HCT116 (cell line): ENCODE results near the gene PLB1. TPM values are rescaled to one million over a fixed set of nuclear protein-coding genes. Genes with fewer than 3 reads are reported as not detected.

Source experiments
- ATAC-seq: fragments of 200-7000 bp; cut with Tn5 transposase; 2 replicates; pipeline ENCODE4 v1.9.1; 2020; ENCODE audit warnings: mild to moderate bottlenecking, moderate library complexity
- BruUV-seq: library from RNA; stranded (reverse); fragments of 400-500 nt; replicated peaks from 2 replicates; lab custom pipeline; 2021; lab: Mats Ljungman, UMichigan
- CTCF ChIA-PET: fragments of 300-600 bp; sonication (Branson Sonifier 250); formaldehyde crosslinking; loops from one replicate; lab custom pipeline; 2021; ENCODE audit warnings: antibody characterized with exemption; lab: Charles Lee
- POLR2A ChIA-PET: fragments of 300-600, 350-600 bp; sonication (Branson Sonifier 250); formaldehyde crosslinking; loops from one replicate; lab custom pipeline; 2021; ENCODE audit warnings: antibody characterized with exemption; lab: Charles Lee
- RAD21 ChIA-PET, 2 experiments: fragments of 300-600 bp; sonication (Branson Sonifier 250); formaldehyde crosslinking; loops; one replicate each; lab custom pipeline; 2023; ENCODE audit warnings: low total read pairs in 2 of 2; ENCODE audit not compliant: uncharacterized antibody in 2 of 2, unreplicated experiment in 2 of 2, low non-redundant PET in 1 of 2; lab: Charles Lee
- DNase-seq: peaks from one replicate; pipeline ENCODE4 v3.0.0-alpha.2; 2010; ENCODE audit warnings: low read depth, low spot score
- H2AFZ ChIP-seq: fragments of 200-600 bp; shearing (Covaris generic), sonication (generic); 2 replicates; pipeline ENCODE4 v1.6.1; 2017; ENCODE audit warnings: low read depth, mixed run types, mixed read lengths, antibody characterized with exemption, low read length; ENCODE audit not compliant: poor library complexity, severe bottlenecking
- H3K27ac ChIP-seq: 2 replicates; pipeline ENCODE4 v1.5.1; 2012; ENCODE audit warnings: low read depth, low read length
- H3K27me3 ChIP-seq: fragments of 200-600 bp; sonication (generic); 2 replicates; pipeline ENCODE4 v1.6.1; 2016; ENCODE audit warnings: mixed run types, low read length, mixed read lengths; ENCODE audit not compliant: insufficient read depth
- H3K36me3 ChIP-seq, 2 experiments: fragments of 200-500 bp in 1 of 2; fragments of 200-600 bp in 1 of 2; sonication (Bioruptor generic) in 1 of 2; sonication (generic) in 1 of 2; 2 replicates each; pipeline versions ENCODE4 v1.5.1 to v1.6.1; 2014 to 2016; ENCODE audit warnings: low read length in 2 of 2, inconsistent platforms in 1 of 2, mixed read lengths in 1 of 2, mixed run types in 1 of 2; ENCODE audit not compliant: insufficient read depth in 2 of 2, control insufficient read depth in 1 of 2
- H3K4me1 ChIP-seq, 2 experiments: fragments of 200-600 bp in 1 of 2; sonication (generic) in 1 of 2; 2 replicates each; pipeline versions ENCODE4 v1.5.1 to v1.6.1; 2012 to 2017; ENCODE audit warnings: low read length in 2 of 2, inconsistent platforms in 1 of 2, mild to moderate bottlenecking in 1 of 2, mixed read lengths in 1 of 2, mixed run types in 1 of 2, moderate library complexity in 1 of 2; ENCODE audit not compliant: insufficient read depth in 2 of 2, control insufficient read depth in 1 of 2
- H3K4me2 ChIP-seq: fragments of 200-600 bp; sonication (generic); 2 replicates; pipeline ENCODE4 v1.6.1; 2017; ENCODE audit warnings: mixed run types, low read length, mixed read lengths
- H3K4me3 ChIP-seq, 2 experiments: fragments of 200-600 bp in 1 of 2; sonication (generic) in 1 of 2; replicated peaks in 1 of 2; 2 replicates each; pipeline ENCODE4 v1.5.1; 2011 to 2016; ENCODE audit warnings: low read length in 2 of 2, control low read depth in 1 of 2, low read depth in 1 of 2, mild to moderate bottlenecking in 1 of 2, mixed read lengths in 1 of 2, mixed run types in 1 of 2
- H3K79me2 ChIP-seq: fragments of 200-600 bp; sonication (generic); 2 replicates; pipeline ENCODE4 v1.6.1; 2017; ENCODE audit warnings: mild to moderate bottlenecking, mixed run types, low read length, moderate library complexity, mixed read lengths; ENCODE audit not compliant: insufficient read depth
- H3K9ac ChIP-seq: fragments of 200-600 bp; sonication (generic); 2 replicates; pipeline ENCODE4 v1.6.1; 2016; ENCODE audit warnings: low read length, mixed read lengths
- H3K9me2 ChIP-seq: fragments of 200-600 bp; sonication (generic), shearing (Covaris generic); 2 replicates; pipeline ENCODE4 v1.6.1; 2017; ENCODE audit warnings: mixed run types, mild to moderate bottlenecking, moderate library complexity; ENCODE audit not compliant: insufficient read depth
- H3K9me3 ChIP-seq, 2 experiments: fragments of 200-500 bp in 1 of 2; fragments of 200-600 bp in 1 of 2; sonication (Bioruptor generic) in 1 of 2; sonication (generic) in 1 of 2; 2 replicates each; pipeline ENCODE4 v1.6.1; 2014 to 2017; ENCODE audit warnings: low read length in 2 of 2, mixed read lengths in 2 of 2, inconsistent platforms in 1 of 2, low read depth in 1 of 2, mild to moderate bottlenecking in 1 of 2, mixed run types in 1 of 2, moderate library complexity in 1 of 2; ENCODE audit not compliant: control insufficient read depth in 1 of 2, insufficient read depth in 1 of 2
- H4K20me1 ChIP-seq: fragments of 200-600 bp; sonication (generic), shearing (Covaris generic); 2 replicates; pipeline ENCODE4 v1.6.1; 2017; ENCODE audit warnings: mixed run types, mild to moderate bottlenecking, moderate library complexity; ENCODE audit not compliant: insufficient read depth
- CTCF ChIP-seq, 3 experiments: fragments of 200-600 bp in 1 of 3; sonication (generic) in 1 of 3; IDR thresholded peaks in 2 of 3; conservative IDR thresholded peaks in 1 of 3; 2 replicates each; pipeline ENCODE4 v1.5.1; 2012 to 2017; ENCODE audit warnings: low read depth in 2 of 3, low read length in 2 of 3, antibody characterized with exemption in 1 of 3, borderline replicate concordance in 1 of 3, control low read depth in 1 of 3, mild to moderate bottlenecking in 1 of 3, mixed read lengths in 1 of 3, mixed run types in 1 of 3, moderate library complexity in 1 of 3; ENCODE audit not compliant: insufficient read depth in 1 of 3
- EGR1 ChIP-seq: IDR thresholded peaks from 2 replicates; pipeline ENCODE4 v1.6.1; 2012; ENCODE audit warnings: low read depth
- ELF1 ChIP-seq: IDR thresholded peaks from 2 replicates; pipeline ENCODE4 v1.6.1; 2012; ENCODE audit warnings: low read depth, borderline replicate concordance
- JUND ChIP-seq: IDR thresholded peaks from 2 replicates; pipeline ENCODE4 v1.6.1; 2012
- POLR2A ChIP-seq: IDR thresholded peaks from 2 replicates; pipeline ENCODE4 v1.7.0; 2011; ENCODE audit warnings: borderline replicate concordance; ENCODE audit not compliant: insufficient read depth, insufficient read length; ENCODE audit errors: extremely low read depth
- POLR2AphosphoS5 ChIP-seq: IDR thresholded peaks from 2 replicates; pipeline ENCODE4 v1.6.1; 2011; ENCODE audit warnings: mild to moderate bottlenecking, low read depth, low read length, moderate library complexity
- SIN3A ChIP-seq: IDR thresholded peaks from 2 replicates; pipeline ENCODE4 v1.6.1; 2012; ENCODE audit warnings: low read depth
- SRF ChIP-seq: IDR thresholded peaks from 2 replicates; pipeline ENCODE4 v1.6.1; 2012; ENCODE audit warnings: low read depth
- TCF7L2 ChIP-seq: IDR thresholded peaks from 2 replicates; pipeline ENCODE4 v1.7.0; 2011; ENCODE audit warnings: borderline replicate concordance, inconsistent platforms; ENCODE audit not compliant: insufficient read depth, insufficient read length; ENCODE audit errors: extremely low read depth
- ZNF274 ChIP-seq: fragments of 200-500 bp; sonication (Bioruptor generic); IDR thresholded peaks from 2 replicates; pipeline ENCODE4 v1.6.1; 2014; ENCODE audit warnings: mild to moderate bottlenecking, low read depth, low read length, inconsistent platforms
- intact Hi-C: fragments of 100-400 bp; cut with micrococcal nuclease; formaldehyde crosslinking; loops from 2 replicates; pipeline ENCODE4 v1.10.0; 2022
- total RNA-seq: library from RNA; stranded (reverse); gene quantifications from one replicate; pipeline ENCODE4 v1.2.1, GENCODE V29; 2021; ENCODE audit not compliant: unreplicated experiment
- TF ChIP-seq, protein P1 (sequence below): IDR thresholded peaks from 2 replicates; pipeline ENCODE4 v1.6.1; 2012; ENCODE audit warnings: low read depth
- TF ChIP-seq, protein P2 (sequence below): IDR thresholded peaks from 2 replicates; pipeline ENCODE4 v1.6.1; 2012

Gene PLB1
- total RNA-seq, 1 experiment from 2014 or later, result 0.49 TPM

- ChIA-PET RAD21 (no interaction called here), POLR2A (no interaction called here), CTCF (interaction anchor here (0.8 to 1.1 kb wide), 3 partner anchors 639 to 763 kb away, joined by 3 to 5 read pairs (median 4); no protein-coding TSS in a partner anchor)
- H3K4me3 ChIP-seq, result no peak overlapping the region
- no peaks in the 10 kb centered on the region for H4K20me1 ChIP-seq
- no peaks in the 10 kb centered on the region for H3K9me2 ChIP-seq
- BruUV-seq, result no TSS peak
- H2AFZ ChIP-seq, result no peak overlapping the region
- no peaks in the 10 kb centered on the region for H3K27me3 ChIP-seq
- TF ChIP-seq CTCF (IDR thresholded peaks at IDR 0.05 in 2 of 3, conservative IDR thresholded peaks at IDR 0.05 in 1 of 3; ENCODE audit: borderline replicate concordance in 1 of 3, insufficient read depth in 1 of 3, low read depth in 2 of 3, low read length in 2 of 3) (no peak), EGR1 (no peak), SRF (no peak), JUND (no peak), POLR2A (no peak), SIN3A (no peak), ELF1 (no peak), TCF7L2 (no peak), ZNF274 (no peak), POLR2AphosphoS5 (no peak)
- TF ChIP-seq, protein P1, sequence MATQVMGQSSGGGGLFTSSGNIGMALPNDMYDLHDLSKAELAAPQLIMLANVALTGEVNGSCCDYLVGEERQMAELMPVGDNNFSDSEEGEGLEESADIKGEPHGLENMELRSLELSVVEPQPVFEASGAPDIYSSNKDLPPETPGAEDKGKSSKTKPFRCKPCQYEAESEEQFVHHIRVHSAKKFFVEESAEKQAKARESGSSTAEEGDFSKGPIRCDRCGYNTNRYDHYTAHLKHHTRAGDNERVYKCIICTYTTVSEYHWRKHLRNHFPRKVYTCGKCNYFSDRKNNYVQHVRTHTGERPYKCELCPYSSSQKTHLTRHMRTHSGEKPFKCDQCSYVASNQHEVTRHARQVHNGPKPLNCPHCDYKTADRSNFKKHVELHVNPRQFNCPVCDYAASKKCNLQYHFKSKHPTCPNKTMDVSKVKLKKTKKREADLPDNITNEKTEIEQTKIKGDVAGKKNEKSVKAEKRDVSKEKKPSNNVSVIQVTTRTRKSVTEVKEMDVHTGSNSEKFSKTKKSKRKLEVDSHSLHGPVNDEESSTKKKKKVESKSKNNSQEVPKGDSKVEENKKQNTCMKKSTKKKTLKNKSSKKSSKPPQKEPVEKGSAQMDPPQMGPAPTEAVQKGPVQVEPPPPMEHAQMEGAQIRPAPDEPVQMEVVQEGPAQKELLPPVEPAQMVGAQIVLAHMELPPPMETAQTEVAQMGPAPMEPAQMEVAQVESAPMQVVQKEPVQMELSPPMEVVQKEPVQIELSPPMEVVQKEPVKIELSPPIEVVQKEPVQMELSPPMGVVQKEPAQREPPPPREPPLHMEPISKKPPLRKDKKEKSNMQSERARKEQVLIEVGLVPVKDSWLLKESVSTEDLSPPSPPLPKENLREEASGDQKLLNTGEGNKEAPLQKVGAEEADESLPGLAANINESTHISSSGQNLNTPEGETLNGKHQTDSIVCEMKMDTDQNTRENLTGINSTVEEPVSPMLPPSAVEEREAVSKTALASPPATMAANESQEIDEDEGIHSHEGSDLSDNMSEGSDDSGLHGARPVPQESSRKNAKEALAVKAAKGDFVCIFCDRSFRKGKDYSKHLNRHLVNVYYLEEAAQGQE, result no peak
- TF ChIP-seq, protein P2, sequence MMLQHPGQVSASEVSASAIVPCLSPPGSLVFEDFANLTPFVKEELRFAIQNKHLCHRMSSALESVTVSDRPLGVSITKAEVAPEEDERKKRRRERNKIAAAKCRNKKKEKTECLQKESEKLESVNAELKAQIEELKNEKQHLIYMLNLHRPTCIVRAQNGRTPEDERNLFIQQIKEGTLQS, result no peak
- ATAC-seq (no peak), DNase-seq (no peak)
- no peaks in the 10 kb centered on the region for H3K9me3 ChIP-seq
- H3K9ac ChIP-seq, result no peak overlapping the region
- no peaks in the 10 kb centered on the region for H3K79me2 ChIP-seq
- H3K36me3 ChIP-seq, result no peaks in the 10 kb centered on the region
- H3K27ac ChIP-seq, result no peak overlapping the region
- intact Hi-C loops, result no loop called here
- H3K4me1 ChIP-seq, result peaks cover 12 to 47% of the 10 kb centered on the region in 2 experiments
- H3K4me2 ChIP-seq, result peak overlapping the region; percentile 67; the same call in 1 of the 2 replicates
These were observed 49.3 kb upstream of the PLB1 start for GRCh38 chr2:28446531-28446930.
